Stimulated activated CD8-positive, alpha-beta memory T cell treated with anti-CD3 and anti-CD28 coated beads, Interleukin-12 subunit alpha, Interleukin-12 subunit beta, amount 100 ng/mL, for 4 hours (primary cell): ENCODE measurements around the gene GSK3B.
"Not testable (repeated sequence)": the region's sequence is repeated elsewhere in the genome, so short reads cannot be mapped to it uniquely, and the experiment has no call there.

Experiments
- DNase-seq: peaks from one replicate; pipeline ENCODE4 v3.0.0-alpha.2; 2020; ENCODE audit warnings: low read depth

Gene GSK3B

GRCh38 chr3:120005741-120006140, 88.5 kb downstream of the GSK3B start:
- not testable (repeated sequence) for DNase-seq

GRCh38 chr3:120004008-120004498, 90.2 kb downstream of the GSK3B start:
- not testable (repeated sequence) for DNase-seq

- no peak for DNase-seq
Measured at GRCh38 chr3:119998166-119998565, 96.1 kb downstream of the GSK3B start.

- DNase-seq = no peak
Measured at GRCh38 chr3:119990888-119991287, 103.4 kb downstream of the GSK3B start.

- DNase-seq = no peak
Measured at GRCh38 chr3:119989981-119990655, 104.1 kb downstream of the GSK3B start.

GRCh38 chr3:119986812-119987211, 107.4 kb downstream of the GSK3B start:
- DNase-seq = not testable (repeated sequence)

GRCh38 chr3:119981386-119981785, 112.9 kb downstream of the GSK3B start:
- no peak for DNase-seq

- no peak for DNase-seq
Measured at GRCh38 chr3:119978554-119979208, 115.6 kb downstream of the GSK3B start.

- DNase-seq = no peak
Measured at GRCh38 chr3:119977353-119977752, 116.9 kb downstream of the GSK3B start.

- no peak for DNase-seq
Measured at GRCh38 chr3:119976214-119976613, 118.0 kb downstream of the GSK3B start.

- DNase-seq = no peak
Measured at GRCh38 chr3:119974656-119975055, 119.6 kb downstream of the GSK3B start.

- no peak for DNase-seq
Measured at GRCh38 chr3:119973018-119973646, 121.1 kb downstream of the GSK3B start.

- no peak for DNase-seq
Measured at GRCh38 chr3:119969759-119970158, 124.5 kb downstream of the GSK3B start.

- no peak for DNase-seq
Measured at GRCh38 chr3:119967353-119968006, 126.8 kb downstream of the GSK3B start.

- DNase-seq = no peak
Measured at GRCh38 chr3:119965692-119966091, 128.6 kb downstream of the GSK3B start.

GRCh38 chr3:119964294-119964693, 130.0 kb downstream of the GSK3B start:
- no peak for DNase-seq

- DNase-seq = no peak
Measured at GRCh38 chr3:119955972-119956371, 138.3 kb downstream of the GSK3B start.

GRCh38 chr3:119950666-119951325, 143.5 kb downstream of the GSK3B start:
- no peak for DNase-seq

- DNase-seq = no peak
Measured at GRCh38 chr3:119945291-119945690, 149.0 kb downstream of the GSK3B start.

GRCh38 chr3:119944091-119944490, 150.2 kb downstream of the GSK3B start:
- DNase-seq = no peak

- DNase-seq = no peak
Measured at GRCh38 chr3:119939077-119939476, 155.2 kb downstream of the GSK3B start.

GRCh38 chr3:119937229-119937628, 157.0 kb downstream of the GSK3B start:
- peak; percentile 10 for DNase-seq
